HG03103 (cell line): ENCODE results near the gene RGL1.
A peak's percentile ranks its signal among the peaks of the same experiment; 100 is the strongest.

ENCODE experiments used
- ATAC-seq: cut with Tn5 transposase; IDR thresholded peaks from one replicate; pipeline ENCODE4 v1.9.1; 2021; ENCODE audit warnings: low read depth; ENCODE audit not compliant: unreplicated experiment

RGL1 gene

GRCh38 chr1:183942933-183943693 is 138.2 kb downstream of the RGL1 start:
- ATAC-seq, result no peak

GRCh38 chr1:183945428-183946319 is 140.8 kb downstream of the RGL1 start:
- ATAC-seq, result no peak

DNA sequence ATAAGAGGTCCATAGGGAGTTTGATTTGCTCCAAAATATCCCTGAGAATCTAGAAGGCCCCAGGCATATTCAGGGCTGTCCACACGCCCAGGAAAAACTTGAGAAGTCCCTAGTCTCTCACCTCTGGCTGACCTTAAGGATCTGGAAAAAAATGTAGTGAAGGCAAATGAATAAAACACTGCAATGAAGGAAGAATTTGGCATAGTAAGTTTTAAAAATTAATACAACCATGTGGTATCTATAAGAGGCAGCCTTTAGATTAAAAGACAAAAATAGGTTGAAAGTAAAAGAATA is 141.3 kb downstream of the RGL1 start:
- ATAC-seq, result no peak

DNA sequence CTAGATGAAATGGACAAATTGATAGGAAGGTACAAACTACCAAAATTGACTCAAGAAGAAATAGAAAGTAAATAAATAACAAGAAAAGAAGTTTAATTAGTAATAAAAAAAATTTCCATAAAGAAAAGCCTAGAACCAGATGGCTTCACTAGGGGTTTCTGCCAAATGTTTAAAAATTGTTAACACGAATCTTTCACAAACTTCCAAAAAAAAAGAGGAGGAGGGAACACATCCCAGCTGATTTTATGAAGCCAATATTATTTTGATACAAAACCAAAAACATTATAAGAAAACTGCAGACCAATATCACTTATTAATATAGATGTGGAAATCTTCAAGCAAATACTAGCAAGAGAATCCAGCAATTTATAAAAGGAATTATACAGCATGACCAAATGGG is 143.1 kb downstream of the RGL1 start:
- ATAC-seq, result no peak

DNA sequence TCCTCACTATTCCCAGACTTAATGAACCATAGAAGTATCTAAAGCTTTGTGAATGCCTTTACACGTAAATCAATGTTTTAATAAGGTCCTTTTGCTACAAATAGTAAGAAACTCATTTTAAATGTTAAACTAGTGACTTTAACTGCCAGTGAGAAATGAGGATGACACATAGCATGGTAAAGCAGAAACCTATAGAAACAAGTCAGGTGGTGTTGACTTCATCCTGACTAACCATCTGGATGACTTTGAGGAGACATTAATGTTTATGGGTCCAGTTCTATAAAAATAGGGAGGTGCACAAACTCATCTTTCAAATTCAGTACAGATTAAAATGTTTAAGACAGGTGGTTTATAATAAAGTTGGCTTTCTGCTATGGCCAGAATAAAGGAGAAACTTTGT is 147.2 kb downstream of the RGL1 start:
- ATAC-seq, result no peak

GRCh38 chr1:183953031-183953430 is 148.1 kb downstream of the RGL1 start:
- ATAC-seq, result no peak

- no peak for ATAC-seq
Observed at GRCh38 chr1:183954496-183954895, 149.6 kb downstream of the RGL1 start.

DNA sequence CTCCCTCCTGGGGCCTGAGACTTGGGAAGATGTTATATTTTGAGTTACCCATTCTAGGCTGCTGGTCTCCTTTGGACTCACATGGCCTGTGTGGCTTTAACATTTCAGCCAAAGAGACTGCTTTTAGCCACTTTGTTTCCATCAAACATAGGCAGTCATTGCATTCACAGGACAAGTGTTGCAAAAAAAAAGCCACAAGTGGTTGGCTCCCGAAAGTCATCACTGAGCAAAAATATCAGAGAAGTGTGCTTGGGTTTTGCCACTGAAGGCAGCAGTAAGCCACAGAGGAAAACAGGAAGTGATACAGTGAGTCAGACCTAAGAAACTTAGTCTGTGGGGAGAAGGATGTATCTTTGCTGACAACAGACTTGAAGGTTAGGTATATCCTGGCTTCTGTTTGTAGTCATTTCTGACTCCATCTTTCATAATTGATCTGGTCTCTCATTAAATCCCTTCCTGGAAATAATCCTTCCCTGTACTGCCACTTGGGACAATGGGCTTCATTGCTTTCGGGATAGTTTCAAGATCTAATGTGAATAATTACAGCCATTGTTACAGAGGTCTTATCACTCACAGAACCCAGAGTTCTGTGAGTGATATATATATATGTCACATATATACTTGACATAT is 151.8 kb downstream of the RGL1 start:
- peak; percentile 100 for ATAC-seq

DNA sequence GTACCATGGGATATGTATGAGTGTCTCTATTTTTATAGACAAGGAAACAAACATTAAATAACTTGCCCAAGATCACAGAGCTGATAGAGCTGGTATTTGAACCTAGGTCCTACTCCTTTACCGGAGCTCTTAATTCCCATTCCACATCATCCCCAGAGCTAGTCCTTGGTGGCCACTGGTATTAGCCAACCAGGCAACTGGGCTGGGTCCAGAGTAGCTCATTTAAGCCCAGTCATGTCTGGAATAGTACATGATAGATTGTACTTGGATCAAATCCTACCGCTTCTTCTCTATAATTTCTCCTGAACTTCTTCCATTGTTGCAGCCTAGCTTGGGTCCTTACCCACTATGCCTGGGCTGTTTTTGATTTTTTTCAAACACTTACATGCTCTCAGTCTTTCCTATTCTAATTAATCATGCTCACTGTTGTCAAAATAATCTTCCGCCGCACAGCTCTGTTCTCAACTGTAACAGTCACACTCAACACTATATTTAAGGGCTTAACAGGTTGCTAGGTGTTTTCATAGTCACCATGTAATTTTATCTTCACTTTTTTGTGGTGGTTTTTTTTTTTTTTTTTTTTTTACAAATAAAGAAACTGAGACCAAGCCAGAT is 152.4 kb downstream of the RGL1 start:
- ATAC-seq, result no peak

- ATAC-seq, result no peak
Observed at GRCh38 chr1:183958958-183959357, 154.0 kb downstream of the RGL1 start.

DNA sequence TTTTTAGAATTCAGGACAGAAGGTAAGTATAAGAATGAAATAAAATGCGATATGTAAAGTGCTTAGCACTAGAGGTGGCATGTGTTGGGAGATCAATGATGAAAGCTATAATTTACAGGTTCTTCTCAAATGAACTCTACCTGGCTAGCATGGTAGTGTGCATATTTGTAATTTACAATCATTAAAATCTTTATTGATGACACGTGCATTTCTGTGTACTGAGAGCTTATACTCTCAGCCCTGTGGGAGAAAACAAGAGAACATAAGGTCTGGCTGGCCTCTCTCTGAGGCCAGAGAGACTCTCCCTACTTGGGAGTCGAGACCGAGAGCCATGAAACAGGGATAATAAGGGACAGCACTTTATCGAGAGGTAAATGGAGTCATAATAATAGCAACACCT is 156.2 kb downstream of the RGL1 start:
- ATAC-seq, result no peak

GRCh38 chr1:183962903-183963302 is 158.0 kb downstream of the RGL1 start:
- ATAC-seq, result no peak

GRCh38 chr1:183965726-183966125 is 160.8 kb downstream of the RGL1 start:
- no peak for ATAC-seq

DNA sequence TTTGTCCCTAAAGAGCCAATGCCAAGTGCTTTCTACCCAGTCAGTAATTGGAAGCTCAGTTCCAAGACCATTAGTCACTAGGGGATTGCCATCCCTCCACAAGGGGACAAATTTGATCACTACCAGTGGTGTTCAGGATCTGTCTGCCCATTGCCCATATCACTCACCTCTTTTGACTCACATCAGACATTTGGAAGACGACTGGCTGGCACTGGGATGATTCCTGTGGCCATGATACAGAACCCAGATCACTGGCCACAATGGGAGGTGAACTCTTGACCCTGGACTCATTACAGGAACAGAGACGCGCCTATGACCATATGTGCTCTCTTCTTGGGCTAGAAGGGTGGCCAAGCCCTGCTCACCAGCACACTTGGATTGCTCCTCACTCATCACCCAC is 161.6 kb downstream of the RGL1 start:
- no peak for ATAC-seq

DNA sequence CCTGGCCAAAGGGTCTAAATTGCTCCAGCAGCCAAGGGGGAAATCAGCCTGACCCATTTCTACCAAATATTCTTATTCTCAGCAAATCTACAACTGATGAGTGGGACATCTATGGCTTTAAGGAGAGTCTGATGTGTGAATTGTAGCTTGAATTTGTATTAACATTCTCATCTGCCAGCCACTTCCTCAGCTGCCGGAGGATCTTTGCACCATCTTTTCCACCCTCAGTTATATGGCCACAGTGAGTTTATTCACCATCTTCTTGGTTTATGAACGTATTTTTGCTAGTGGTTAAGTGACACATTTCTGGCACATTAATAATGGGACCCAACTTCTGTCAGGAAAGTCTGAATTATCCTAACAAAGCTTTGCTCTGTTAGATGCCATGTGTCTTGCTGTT is 163.0 kb downstream of the RGL1 start:
- ATAC-seq, result no peak

DNA sequence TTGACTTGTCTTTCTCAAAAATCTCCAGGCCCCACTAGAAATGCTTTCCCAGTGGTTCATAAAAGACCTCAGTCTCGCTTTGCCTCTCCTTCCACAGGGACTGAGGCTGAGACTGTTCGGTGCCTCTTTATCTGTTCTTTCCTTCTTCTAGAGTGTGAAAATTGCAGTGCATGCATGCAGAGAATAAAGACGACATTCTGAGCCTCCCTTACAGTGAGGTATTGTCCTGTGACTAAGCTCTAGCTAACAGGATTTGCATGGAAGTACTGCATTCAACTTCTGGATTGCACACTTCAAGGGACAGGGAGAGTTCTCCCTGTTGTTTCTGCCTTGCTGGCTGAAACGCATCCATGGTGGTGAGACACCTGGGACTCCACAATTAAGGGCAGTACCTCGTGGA is 163.5 kb downstream of the RGL1 start:
- no peak for ATAC-seq

GRCh38 chr1:183970516-183971300 is 165.8 kb downstream of the RGL1 start:
- ATAC-seq, result no peak

- no peak for ATAC-seq
Observed at GRCh38 chr1:183975651-183976050, 170.7 kb downstream of the RGL1 start.

DNA sequence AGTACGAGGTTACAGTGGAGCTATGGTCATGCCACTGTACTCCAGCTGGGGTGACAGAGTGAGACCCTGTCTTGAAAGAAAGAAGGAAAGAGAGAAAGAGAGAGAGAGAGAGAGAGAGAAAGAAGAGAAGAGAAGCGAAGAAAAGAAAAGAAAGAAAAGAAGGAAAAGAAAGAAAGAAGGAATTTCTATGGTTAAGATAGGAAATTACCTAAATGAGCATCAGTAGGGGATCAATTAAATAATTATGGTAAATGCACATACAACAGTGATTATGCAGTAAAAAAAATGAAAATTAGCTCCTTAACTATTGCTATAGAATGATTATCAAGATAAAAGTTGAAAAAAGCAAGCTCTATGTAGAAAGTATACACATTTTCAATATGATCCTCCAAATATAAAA is 172.8 kb downstream of the RGL1 start:
- no peak for ATAC-seq
